Stimulated activated CD8-positive, alpha-beta memory T cell treated with anti-CD3 and anti-CD28 coated beads, Interleukin-12 subunit alpha, Interleukin-12 subunit beta, amount 100 ng/mL, for 1 hour (primary cell): ENCODE results near the gene TBC1D9B.

Experiments used
- DNase-seq: peaks from one replicate; pipeline ENCODE4 v3.0.0-alpha.2; 2020; ENCODE audit warnings: low read depth

Gene TBC1D9B

DNA sequence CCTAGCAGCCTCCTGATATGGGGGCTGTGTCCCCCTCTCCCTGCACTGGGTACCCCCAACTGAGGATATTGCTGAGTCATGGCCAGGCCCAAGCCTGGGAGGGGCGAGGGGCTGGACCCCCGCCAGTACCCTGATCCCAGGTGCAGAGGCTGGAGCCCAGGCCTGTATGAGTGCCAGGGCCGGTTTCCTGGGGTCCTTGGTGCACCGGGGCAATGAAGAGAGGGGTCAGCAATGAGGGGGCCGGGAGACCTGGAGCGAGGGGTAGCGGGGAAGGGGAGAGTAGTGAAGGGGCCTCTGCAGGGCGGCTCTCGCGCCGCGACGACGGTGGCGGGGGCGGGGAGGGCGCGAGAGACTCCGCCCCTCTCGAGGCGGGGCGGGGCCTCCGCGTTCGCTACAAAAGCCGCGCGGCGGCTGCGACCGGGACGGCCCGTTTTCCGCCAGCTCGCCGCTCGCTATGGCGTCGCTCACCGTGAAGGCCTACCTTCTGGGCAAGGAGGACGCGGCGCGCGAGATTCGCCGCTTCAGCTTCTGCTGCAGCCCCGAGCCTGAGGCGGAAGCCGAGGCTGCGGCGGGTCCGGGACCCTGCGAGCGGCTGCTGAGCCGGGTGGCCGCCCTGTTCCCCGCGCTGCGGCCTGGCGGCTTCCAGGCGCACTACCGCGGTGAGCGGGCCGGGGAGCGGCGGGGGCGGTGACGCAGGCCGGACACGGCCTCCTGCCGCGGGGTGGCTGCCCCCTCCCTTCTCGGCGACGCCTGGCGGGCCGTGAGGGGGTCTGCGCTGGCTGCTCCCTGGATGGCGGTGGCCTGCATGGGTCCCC, 87.0 kb downstream of the TBC1D9B start, which contains the start of gene SQSTM1:
Gene SQSTM1, plus strand, starts transcription at position 423 of the 815 bp plus-strand sequence. Its CDS starts 32 bp downstream, at position 455.
- DNase-seq: peak; percentile 75

DNA sequence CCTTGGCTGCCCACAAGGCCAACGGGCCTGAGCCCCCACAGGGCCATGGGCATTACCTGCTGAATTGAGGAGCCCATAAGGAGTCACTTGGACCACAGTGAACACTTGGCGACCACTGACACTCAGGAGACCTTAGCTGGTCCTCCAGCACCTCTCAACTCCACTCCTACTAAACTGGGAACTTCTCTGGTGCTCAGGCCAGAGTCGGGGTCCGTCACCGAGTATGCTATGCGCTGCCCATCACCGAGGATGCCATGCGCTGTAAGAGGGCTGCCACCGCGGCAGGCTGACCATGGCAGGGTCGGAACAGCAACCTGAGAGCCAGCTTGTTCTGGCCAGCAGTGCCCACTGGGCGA, 87.6 kb downstream of the TBC1D9B start:
- DNase-seq: no peak

DNA sequence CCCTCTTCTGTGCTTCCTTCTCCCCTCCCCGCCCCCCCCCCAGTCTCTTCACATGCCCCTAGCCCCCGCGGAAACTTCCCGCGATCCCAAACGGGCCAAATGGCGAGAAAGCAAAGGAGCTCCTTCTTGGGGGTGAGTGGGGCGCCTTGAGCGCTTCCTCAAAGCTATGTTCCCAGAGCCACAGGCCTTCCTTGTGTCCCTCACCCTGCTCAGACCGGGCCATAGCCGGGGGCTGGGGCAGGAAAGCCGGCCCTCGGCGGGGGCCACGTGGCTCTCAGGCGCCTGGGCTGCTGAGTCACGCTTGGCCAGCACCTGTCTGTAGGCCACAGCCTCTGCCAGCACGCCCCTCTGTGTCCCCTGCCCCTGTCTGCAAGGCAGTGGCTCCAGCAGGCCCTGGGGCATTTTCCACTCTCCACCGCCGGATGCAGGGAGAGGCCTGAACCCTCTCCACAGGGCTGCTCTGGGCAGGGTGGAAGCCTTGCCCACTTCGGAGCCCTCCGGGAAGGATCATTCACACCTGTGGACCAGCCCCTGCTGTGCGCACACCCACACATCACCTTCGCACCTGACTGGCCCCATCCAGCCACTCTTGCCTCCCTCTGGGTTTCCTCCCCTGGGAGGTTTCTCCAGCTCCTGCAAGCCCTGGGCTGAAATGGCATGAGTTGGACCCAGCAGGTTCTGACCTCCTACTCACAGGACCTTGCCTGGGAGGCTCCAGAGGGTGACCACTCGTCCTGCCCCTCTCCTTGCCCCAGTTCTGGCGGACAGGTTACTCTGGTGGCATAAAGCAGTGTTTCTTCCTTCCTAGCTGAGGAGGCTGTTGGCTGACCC, 88.2 kb downstream of the TBC1D9B start:
- no peak for DNase-seq

DNA sequence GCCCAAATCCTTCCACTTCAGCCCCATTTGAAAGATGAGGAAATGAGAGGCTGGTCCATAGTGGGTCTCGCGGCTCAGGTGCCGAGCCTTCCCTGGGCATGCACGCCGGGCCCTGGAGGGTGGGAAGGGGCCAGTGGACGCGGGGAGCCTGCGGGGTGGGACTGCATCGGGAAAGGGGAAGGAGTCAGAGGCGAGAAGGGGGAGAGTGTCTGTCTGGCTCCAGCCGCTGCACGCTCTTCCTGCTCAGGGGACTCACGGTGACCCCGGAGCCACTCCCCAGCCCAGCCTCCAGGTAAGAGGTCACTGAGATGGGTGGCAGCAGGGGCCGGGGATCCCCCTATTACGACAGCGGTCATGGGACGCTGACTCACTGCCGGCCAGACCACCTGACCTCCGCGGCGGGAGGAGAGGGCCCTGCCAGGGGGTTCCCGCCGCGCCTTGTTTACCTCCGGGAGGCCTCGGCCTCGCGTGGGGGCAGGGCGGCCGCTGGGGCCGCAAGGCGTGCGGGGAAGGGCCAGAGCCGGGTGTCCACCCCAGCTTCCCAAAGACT, 88.9 kb downstream of the TBC1D9B start:
- peak; percentile 80 for DNase-seq

DNA sequence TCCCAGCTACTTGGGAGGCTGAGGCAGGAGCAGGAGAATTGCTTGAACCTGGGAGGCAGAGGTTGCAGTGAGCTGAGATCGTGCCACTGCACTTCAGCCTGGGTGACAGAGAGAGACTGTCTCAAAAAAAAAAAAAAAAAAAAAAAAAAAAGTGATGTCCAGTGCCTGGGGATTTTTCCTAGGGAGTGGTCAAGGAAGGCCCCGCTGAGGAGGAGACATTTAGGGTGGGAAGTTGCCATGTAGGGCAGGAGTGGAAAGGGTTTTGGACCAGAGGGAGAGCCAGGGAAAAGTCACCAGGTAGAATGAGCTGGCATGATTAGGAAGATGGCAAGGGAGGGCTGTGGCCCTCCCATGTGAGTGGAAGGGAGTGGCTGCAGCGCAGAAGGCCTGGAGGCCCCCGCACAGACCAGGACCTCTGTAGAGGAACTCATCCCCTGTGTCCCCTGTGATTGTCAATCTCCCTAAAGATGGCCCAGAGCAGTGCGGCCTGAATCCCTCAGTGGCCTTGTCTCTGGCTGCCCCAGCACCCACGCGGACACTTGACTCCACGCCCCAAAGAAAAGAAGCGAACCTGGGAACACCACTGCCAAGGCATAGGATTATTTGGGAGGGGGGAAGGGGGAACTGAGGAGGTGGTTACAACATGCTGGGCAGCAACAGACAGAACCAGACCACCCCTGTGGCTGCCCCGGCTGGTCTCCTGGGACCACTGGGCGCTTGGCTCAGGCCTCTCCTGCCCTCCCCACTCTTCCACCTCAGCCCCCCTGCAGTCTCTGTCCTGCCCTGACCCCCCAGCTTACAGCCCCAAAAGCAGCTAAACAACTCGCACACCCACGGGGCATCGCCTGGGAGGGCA, 89.6 kb downstream of the TBC1D9B start:
- DNase-seq: no peak

DNA sequence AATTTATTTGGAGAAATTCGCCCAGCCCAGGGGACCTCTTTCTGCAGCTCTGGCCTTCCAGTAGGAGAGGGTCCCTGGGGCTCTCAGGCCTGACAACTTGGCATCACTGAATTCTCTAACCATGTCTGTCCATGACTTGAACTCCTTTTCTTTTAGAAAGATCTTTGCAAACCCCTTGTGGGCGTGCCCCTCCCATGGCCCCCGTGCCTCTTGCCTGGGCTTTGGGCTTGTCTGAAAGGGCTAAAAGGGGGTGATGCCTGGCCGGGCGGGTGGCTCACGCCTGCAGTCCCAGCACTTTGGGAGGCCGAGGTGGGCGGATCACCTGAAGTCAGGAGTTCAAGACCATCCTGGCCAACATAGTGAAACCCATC, 90.2 kb downstream of the TBC1D9B start:
- no peak for DNase-seq

DNA sequence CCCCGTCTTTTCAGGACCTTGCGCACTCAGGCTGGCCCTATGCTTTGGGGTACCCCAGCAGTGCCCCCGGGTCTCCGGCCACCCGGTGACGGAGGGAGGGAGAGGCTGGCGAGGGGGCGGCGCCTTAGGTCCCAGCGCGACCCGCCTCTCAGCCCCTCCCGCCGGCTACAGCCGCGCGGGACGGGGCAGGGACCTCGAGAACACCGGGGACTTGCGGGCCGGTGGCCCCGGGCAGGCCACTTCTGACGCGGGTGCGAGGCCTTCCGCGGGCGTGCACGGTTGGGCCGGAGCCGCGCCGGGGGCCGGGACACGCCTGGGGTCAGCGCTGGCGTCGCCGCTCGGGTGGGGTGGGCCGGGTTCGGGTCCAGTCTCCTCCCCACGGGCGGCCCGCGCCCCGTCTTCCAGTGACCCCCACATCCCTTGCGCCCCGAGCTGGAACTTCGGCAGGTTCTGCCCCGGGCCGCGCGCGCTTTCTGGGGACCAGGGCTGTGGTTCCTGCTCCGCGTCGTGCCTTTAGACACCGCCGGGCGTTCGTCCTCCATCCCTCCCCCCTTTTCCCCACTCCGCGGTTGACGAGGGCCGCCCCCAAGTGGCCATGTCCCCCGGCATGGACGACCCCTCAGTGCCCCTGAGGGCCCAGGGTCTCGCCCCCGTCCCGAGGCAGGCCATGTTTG, 90.8 kb downstream of the TBC1D9B start:
- DNase-seq: no peak

DNA sequence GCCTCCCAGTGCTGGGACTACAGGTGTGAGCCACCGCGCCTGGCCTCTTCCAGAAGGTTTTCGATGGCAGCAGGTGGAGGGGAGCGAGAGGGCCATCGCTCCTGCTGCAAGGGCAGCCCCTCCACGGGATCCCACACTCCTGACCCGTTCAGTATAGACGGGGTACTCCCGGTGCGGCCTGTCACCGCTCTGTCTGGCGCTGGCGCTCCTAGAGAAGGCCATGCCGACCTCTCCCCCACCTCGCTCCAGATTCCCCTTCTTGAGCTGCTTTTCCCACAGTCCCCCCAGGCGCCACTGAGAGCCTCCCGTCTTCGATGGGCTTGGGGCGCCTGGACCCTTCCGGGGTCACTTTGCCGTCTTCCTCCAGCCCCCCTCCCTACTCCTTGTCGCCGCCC, 91.3 kb downstream of the TBC1D9B start:
- no peak for DNase-seq

DNA sequence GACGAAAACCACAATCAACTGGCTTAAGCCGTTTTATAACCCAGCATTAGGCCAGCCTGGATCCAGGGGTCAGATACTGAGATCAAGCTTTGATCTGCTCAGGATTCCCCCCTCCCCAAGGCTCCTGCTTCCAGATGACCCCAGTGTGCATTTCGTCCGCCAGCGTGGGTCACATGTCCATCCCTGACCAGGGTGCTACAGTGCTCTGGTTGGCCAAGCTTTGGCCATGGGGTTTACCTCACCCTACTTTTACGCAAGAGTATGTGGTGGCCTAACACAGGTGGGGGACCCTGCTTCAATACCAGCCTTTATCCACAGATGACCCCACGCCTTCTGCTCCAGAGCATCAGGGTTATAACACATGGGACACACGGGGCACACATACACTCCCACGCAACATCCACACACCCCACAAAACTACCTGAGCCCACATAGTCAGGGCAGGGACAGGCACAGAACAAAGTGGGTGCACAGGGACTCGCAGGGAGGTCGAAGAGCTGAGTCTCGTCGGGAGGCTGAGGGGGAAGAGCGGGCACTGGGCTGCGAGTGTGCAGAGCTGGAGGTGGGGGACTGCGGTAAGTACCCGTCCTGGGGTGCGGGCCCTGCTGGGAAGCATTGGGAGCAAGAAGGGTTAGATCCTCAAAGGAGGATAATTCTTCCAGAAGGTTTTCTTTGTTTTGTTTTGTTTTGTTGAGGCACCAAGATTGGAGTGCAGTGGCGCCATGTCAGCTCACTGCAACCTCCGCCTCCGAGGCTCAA, 92.0 kb downstream of the TBC1D9B start:
- no peak for DNase-seq

DNA sequence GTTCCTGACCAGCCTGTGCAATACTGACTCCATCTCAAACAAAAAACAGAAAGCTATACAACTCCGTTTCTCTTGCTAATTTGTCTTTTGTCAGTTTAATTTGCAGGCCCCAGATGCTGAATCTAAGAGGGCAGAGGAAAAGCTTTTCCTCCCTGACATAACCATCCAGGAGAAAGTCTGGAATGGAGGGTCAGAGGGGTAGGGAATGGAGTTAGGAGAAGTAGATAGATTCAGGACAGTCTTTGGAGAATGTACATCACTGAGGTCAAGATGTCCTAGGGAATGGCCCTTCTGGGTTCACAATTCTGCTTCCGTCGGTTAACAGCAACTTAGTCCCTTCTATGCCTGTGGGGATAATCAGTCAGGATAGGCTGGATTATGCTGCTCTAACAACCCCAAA, 93.6 kb downstream of the TBC1D9B start:
- DNase-seq: no peak

DNA sequence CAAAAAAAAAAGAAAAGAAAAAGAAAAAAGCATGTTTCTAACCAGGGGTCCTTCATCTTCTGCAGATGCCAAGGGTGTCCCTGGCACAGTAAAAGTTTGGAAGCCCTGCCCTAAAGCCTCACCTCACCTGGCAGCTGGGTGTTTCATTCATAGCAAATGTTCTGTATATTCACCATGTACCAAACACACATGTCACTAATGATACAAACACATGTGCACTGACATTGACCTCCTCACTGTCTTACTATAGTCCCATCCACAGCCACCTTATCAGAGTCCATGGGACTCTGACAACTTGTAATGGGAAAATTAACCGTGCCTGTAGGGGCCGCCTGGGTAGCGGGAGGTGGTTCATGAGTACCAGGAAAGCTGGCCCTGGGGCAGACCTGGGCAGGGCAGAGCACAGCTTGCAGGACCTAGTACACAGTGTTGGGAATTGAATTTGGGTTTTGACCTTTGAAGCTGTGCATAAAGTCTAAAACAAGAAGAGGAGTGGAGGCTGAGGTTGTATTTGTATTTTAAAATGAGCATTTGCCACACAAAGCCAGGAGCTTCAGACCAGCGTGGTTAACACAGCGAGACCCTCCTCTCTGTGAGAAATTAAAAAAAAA, 94.6 kb downstream of the TBC1D9B start:
- no peak for DNase-seq

DNA sequence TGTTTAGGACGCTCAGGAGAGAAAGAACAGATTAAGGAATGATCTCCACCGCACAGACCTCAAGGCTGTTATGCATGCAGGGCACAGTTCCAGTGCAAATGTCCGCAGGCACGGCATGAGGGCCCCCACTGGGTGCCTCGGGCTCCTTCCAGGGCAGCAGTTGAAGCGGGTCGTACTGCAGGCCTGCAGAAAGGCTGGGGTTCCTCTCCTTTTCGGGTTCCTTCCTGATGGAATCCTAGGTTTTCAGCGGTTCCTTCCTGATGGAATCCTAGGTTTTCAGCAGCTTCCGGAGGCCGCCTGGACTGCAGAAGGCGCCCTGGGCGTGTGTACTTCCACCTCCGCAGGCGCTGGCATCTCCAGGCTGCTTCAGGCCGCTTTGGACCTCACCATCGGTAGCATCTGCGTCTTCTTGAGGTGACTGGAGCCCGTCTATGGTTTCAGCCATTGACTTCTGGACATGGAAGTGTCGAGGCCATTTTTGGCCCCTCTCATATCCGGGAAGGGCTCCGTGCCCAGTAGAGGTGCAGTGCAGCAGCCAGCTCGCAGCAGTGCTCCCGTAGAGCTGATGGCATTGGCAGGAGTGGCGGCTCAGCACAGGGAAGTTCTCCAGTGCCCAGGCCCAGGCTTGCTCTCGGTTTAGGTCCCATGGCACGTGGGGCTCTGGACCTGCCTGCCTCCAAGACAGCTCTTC, 95.4 kb downstream of the TBC1D9B start:
- no peak for DNase-seq
